Fibroblast of skin of scalp (primary cell): Measurements from ENCODE around the gene ATL3.
"Not testable (repeated sequence)": the region's sequence is repeated elsewhere in the genome, so short reads cannot be mapped to it uniquely, and the experiment has no call there.

ENCODE experiments used
- DNase-seq: peaks from one replicate; pipeline ENCODE4 v3.0.0-alpha.2; 2013

ATL3 gene

DNA sequence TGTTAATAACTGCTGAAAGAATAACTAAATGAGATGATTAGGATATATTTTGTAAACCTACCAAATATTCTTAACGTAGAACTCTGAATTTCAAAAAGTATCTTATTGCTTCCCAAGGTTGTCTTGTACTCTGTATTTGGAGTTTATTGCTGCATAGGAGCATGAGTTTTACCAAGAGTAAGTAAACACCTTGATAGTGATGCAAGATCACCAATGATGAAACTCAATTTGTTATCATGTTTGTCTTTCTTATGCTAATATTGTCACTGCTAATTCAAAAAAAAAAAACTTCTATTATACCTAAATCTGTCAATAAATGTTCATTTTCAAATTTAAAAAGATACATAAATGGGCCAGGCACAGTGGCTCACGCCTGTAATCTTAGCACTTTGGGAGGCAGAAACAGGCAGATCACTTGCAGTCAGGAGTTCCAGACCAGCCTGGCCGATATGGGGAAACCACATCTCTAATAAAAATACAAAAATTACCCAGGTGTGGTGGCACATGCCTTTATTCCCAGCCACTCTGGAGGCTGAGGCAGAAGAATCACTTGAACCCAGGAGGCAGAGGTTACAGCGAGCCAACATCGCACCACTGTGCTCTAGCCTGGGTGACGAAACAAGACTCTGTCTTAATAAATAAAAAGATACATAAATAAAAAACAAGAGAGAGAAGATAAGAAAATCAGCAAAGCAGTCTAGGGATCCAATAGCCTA is 84.6 kb downstream of the ATL3 start:
- no peak for DNase-seq

GRCh38 chr11:63583357-63583677 is 87.9 kb downstream of the ATL3 start:
- no peak for DNase-seq

- not testable (repeated sequence) for DNase-seq
Observed at GRCh38 chr11:63581224-63581623, 90.0 kb downstream of the ATL3 start.

DNA sequence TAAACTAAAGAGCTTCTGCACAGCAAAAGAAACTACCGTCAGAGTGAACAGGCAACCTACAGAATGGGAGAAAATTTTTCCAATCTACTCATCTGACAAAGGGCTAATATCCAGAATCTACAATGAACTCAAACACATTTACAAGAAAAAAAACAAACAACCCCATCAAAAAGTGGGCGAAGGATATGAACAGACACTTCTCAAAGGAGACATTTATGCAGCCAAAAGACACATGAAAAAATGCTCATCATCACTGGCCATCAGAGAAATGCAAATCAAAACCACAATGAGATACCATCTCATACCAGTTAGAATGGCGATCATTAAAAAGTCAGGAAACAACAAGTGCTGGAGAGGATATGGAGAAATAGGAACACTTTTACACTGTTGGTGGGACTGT is 92.3 kb downstream of the ATL3 start:
- DNase-seq = not testable (repeated sequence)

- peak; percentile 8 for DNase-seq
Observed at GRCh38 chr11:63574856-63575602, 96.1 kb downstream of the ATL3 start.
